ENCODE data around the gene TM7SF3. TPM values are rescaled to one million over a fixed set of nuclear protein-coding genes. Genes with fewer than 3 reads are reported as not detected.
"Not testable (repeated sequence)": the region's sequence is repeated elsewhere in the genome, so short reads cannot be mapped to it uniquely, and the experiment has no call there.

The TM7SF3 gene
- total RNA-seq, 1 experiment from 2014 or later, result 146 TPM

DNA sequence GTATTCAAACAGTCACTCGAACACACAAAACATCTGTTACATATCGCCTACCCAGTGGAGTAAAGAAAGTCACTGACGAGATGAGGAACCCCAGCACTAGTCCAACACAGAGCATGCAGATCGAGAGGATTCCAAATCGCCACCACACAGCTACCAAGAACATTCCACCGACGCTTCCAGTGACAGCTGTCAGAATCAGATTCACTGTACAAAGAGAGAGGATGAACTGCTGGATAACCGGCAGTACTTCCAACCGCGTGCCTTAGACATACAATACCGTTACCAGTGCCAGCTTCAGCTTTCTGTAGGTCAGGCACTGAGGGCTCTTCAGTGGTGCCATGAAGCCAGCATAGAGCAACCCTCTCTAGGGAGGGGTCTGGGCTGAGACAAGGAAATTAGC is 34.5 kb downstream of the TM7SF3 start:
- no peak for DNase-seq (ENCODE audit: low spot score)

DNA sequence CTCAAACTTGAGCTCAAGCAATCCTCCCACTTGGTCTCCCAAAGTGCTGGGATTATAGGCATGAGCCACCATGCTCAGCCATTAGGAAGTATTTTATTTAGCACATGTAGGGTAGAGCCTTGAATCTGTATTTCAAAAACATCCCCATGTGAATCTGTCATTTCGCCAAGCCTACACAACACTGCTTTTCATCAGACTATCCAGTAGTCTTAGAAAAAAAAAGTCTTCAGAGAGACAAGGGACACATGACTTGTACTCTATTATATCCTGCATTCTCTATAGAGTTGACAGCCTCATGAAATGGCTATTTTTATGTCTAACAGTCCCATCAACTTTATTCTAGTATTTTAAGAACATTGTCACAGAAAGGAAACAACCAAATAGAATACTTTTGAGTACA is 35.4 kb downstream of the TM7SF3 start:
- no peak for DNase-seq (ENCODE audit: low spot score)

DNA sequence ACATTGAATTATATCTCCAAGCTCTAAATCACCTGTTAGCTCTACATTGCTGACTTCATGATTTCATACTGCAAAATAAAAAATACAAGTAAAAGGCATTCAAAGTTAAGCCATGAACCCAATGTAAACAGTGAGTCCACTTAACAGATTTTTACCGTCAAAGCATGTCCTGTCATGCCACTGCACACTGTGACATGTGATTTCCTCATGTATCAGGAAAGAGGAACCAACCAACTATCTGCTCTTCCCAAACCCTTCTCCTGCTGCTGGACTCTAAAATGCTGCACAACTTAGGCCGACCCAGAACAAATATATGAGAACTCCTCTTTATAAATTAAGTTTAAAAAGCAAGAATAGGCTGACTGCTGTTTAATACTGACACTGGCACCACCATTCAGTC is 37.5 kb downstream of the TM7SF3 start:
- no peak for DNase-seq (ENCODE audit: low spot score)

DNA sequence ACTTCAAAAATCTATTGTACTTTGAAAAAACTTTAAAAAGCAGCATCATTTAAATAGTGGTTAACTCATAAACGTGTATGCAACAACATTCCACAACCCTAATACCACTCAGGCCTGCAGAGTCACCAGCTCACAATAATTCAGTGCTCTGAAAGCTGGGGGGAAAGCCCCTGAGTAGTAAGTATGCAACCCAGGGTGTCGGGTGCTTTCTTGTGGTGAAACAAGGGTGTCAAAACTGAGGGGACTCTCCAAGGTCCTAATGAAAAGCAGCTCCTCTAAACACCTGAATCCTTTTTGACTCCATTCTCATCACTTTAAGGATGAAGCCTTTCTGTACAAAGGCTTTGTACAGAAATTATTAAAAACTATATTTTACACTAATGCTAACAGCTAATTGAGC is 42.2 kb downstream of the TM7SF3 start:
- no peak for DNase-seq (ENCODE audit: low spot score)

DNA sequence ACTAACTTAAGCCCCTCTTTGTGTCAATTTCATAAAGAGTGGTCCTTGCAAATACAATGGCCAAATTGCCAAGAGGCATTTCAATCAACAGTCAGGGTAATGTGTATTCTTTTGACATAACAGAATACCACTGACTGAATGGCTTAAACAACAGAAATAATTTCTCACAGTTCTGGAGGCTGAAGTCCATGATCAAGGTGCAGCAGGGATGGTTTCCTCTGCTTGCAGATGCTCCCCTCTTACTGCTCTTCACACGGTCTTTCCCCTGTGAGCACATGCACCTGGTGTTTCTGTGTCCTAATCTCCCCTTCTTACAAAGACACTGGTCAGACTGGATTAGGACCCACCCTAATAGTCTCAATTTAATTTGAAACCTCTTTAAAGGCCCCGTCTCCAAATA is 44.0 kb downstream of the TM7SF3 start:
- no peak for DNase-seq (ENCODE audit: low spot score)

DNA sequence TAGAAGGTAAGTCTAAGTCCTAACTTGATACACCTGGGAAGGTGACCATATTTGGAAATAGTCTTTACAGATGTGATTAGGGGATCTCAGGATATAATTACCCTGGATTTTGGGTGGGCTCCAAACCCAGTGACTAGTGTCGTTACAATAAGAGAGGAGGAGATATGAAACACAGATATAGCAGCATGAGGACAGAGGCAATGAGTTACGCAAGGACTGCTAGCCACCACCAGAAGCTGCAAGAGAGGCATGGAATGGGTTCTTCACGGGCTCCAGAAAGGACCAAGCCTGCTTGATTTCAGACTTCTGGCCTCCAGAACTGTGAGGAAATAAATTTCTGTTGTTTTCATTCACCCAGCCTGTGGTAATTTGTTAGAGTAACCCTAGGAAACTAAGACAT is 47.3 kb downstream of the TM7SF3 start:
- DNase-seq (ENCODE audit: low spot score), result no peak

DNA sequence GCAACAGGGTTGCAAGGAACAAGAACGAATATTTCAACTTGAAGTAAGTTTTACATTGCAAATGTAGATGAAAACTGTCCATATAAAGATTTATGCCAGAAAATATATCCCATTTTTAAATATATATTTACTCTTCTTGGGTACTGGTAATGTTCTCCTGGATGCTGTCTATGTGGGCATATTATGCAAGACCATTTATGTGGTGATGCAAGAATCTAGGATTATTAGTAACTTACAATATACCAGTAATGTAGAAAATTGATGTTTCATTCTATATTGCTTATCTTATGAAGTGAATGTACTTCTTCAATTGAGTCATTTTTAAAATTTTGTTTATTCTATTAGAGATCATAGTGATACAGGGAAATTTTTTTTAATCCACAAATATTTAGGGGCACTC is 50.8 kb downstream of the TM7SF3 start:
- no peak for DNase-seq (ENCODE audit: low spot score)

DNA sequence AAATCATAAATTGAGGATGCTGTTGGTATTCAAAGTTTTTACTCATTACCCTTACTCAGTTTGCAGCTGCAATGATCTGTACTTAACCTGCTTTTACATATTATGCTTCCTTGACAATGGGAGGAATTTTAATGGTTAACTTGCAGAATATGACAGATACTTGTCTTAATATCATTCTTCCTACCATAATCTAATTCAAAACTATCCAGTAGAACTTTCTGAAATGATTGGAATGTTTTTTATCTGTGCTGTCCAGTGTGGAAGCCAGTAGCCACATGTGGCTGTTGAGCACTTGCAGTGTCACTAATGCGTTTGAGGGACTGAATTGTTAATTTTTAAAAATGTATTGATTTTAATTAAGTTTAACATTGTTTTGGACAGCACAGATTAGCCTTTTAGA is 52.4 kb downstream of the TM7SF3 start:
- DNase-seq (ENCODE audit: low spot score), result no peak

DNA sequence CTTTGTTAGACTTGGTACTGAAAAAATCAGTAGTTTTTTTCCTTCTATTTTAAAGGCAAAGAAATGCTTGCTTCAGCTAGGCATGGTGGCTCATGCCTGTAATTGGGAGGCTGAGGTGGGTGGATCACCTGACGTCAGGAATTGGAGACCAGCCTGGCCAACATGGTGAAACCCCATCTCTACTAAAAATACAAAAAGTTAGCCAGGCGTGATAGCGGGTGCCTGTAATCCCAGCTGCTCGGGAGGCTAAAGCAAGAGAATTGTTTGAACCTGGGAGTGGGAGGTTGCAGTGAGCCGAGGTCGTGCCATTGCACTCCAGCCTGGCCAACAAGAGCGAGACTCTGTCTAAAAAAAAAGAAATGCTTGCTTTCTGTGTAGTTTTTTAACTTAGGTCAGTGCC is 52.8 kb downstream of the TM7SF3 start:
- not testable (repeated sequence) for DNase-seq (ENCODE audit: low spot score)

DNA sequence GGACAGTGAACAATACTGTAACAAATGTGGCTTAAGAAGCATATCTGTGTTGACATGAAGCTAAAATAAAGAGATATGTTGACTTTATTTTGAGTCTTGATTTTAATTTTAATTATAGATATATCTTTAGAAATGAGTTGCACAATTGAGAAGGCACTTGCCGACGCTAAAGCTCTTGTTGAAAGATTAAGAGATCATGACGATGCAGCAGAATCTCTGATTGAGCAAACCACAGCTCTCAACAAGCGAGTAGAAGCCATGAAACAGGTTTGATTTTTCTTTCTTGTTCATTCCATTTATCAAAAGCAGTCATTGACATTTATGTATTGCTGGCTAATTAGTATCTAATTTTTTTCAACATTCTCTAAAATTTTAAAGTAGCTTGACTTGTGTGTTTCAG is 60.2 kb downstream of the TM7SF3 start:
- DNase-seq (ENCODE audit: low spot score), result no peak

DNA sequence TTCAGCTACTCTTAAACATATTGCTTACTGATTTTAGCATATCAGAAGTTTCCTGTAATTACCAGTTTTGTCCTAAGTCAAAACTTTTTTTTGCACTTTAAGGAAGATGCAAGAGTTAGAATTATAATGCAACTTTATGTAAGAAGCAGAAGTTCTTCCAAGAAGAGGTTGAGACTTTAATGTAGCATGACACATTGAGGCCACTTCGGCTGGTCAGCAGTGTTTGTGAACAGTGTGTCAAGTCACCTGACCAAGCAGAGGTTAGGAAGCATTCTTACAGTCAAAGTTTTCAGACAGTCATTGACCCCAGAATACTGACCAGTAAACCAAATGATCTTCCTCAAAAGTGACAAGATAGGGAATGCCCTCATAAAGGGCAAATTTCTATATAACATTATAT is 60.7 kb downstream of the TM7SF3 start:
- no peak for DNase-seq (ENCODE audit: low spot score)

DNA sequence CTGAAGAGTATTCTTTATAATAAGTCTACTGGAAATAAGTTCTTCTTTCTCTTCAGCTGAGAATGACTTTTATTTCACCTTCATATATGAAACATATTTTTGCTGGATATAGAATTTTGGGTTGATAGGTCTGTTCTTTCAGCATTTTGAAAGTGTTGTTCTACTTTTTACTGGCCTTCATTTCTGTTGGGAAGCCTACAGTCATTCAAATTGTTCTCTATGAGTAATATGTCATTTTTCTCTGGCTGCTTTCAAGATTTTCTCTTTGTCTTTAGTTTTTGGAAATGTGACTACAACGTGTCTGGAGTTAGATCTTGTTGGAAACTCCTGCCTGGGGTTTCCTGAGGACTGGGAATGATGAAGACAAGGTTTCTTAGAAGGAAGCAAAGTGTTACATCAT is 65.9 kb downstream of the TM7SF3 start:
- no peak for DNase-seq (ENCODE audit: low spot score)

DNA sequence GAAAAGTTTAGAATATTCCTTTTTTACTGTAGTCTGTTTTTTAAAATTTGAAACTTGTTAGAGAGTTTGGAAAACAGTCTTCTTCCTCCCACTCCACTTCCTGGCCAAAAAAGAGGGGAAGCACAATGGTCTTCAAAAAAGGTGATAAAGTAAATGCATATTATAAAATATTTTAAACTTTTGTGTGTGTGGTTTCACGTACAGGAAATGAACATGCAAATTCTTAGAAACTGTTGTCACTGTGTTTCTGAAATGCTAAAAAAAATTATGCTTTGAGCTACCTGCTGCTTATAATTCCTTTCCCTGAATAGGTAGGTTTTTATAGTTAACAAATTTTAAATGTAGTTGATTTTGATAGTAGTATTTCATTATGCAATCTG is 73.0 kb downstream of the TM7SF3 start:
- no peak for DNase-seq (ENCODE audit: low spot score)

DNA sequence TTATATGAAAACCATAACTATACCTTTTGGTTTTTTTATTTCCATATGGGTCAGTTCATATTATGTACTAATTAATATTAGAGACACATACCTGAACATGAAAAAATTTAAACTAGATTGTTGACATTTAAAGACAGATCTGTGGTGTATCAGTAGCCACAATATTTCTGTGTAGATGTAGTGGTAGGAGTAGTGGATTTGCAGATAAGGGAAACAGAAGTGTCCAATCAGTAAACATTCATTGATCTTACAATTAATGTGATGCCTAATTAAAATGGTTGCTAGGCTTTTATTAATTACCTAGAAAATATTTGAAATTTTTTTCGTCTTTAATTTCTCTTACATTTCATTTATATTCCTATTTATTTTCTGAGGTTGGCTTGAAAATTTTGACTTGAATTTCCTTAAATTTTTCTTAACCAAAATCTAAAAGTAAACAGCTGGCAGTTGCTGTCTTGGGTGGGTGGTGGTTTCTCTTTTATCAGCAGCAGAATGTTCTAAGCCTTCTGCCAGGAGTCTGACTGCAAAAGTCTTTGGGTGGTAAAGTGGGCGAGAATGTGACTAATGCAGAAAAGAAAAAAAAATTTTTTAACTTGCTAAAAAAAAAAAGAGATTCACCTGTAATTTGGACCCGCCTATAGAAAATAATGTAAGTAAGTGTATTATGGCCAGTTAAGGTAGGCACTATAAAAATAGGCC is 73.5 kb downstream of the TM7SF3 start:
- no peak for DNase-seq (ENCODE audit: low spot score)

DNA sequence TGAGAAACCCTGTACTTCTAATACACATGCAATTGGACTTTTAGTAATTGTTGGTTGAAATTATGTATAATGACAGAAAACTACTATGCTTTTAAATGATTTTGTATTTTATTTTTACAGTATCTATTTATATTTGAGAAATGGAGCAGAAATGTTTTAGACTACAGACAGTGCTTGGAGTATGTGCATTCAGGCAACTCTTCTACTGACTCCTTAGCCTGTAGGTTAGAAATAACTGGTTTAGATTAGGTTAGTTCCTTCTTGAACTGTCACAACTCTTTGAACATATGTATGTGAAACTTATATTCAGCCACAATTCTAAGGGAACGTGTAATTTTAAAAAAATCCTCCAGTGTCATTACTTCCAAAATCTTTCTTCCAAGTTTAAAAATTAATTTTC is 74.2 kb downstream of the TM7SF3 start:
- peak; percentile 17 for DNase-seq (ENCODE audit: low spot score)

DNA sequence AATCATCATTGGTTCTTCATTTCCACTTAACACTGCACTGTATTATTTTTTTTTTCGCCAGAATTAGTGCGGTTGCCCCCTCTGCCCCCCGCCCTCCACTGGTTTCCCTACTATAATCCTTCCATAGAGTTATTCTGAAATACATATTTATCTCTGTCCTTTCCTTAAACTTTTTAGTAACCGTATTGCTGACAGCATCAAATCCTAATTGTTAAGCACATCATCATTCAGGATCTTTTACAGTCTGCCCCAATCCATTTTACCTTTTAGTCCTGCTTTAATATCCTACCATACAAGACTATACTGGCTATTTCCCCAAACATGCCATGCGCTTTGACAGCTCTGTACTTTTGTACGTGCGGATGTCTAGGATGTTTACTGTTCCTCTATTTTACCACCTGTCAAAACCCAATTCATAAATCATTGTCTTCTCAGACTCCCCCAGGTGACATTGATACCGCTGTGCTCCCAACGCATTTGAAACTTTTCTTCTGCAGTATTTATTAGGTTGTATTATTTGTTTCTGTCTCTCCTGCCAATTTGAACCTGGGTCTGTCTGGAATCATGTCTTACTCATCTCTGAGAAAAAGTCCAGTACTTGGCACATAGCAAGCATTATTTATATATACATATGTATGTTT is 74.9 kb downstream of the TM7SF3 start:
- peak; percentile 37 for DNase-seq (ENCODE audit: low spot score)

DNA sequence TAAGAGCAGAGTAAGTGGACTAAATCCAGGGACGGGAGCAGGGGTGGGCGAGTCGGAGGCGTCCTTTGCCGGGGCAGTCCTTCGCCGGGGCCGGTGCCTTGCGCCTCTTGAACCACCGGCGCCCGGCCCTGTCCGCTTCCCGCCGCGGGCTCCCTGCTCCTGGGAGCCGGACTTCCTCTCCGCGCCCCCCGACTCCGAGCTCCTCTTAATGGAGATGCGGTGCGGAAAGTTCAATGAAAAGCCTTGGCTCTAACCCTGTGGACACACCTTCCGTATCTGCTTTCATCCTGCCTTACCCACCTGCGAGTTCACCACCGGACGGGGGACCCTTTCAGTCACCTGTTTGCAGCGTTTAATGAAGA is 75.5 kb downstream of the TM7SF3 start:
- DNase-seq (ENCODE audit: low spot score), result no peak

DNA sequence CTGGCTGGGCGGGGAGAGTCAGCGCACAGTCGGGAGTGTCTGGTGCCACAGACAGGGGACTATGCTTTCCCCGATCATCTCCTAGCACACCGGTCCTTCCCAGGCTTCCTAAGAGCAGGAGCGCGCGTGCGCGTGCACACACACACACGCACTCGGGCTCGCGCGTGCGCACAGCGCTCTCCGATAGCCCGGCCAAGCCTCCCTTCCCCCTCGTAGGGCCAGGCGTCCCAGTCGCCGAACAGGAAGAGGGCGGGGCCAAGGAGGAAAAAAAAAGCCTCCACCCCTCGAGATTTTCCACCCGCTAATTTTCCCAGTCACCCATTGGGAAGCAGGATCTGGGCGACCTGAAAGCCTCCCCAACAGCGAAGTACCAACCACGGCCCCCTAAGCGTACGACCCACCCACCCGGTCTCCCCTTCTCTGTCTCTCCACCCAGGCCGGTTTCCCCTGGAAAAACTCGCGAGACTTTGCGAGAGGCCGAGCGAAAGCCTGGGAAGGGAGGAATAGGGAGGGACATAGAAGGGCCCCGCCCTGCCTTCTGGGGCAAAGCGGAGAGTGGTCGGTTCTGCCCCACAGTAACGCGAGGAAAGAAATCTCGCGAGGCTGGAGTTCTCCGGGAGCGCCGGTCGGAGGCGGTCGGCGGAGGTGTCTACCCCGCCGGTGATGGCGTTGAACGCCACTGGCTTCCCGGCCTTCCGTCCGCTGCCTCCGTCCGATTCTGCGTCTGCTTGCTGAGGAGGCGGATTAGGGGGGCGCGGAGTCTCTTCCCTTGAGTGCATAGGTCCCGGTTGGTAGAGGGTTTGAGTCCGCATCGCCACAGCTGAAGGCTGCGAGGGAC is 76.1 kb downstream of the TM7SF3 start, which contains the start of the genes FGFR1OP2 and INTS13:
TSS of gene FGFR1OP2 (plus strand) at position 608 of the 838 bp plus-strand sequence. CDS start 15,689 bp downstream, outside the sequence.
TSS of gene INTS13 (minus strand) at position 119 of the 838 bp plus-strand sequence. CDS start 1,178 bp downstream, outside the sequence.
- DNase-seq (ENCODE audit: low spot score), result peak; percentile 100

DNA sequence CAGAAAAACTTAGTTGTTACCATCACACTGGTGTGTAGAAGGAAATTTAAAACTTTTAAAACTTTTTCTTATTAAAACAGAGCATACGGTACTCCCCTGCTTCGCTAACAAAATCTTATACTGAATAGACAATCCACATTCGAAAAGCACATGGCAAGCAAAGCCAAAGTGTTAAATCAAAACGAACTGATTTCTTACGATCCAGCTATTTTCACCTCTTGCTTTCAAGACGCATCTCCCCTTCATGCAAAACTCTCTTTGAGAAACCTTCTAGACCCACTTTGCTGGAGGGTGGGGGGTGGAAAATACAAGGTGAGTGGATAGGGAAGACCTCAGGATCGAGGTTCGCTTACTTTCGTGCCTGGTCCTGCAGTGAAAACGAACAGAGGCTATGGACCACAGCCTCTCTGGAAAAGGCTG is 76.7 kb downstream of the TM7SF3 start:
- DNase-seq (ENCODE audit: low spot score), result no peak

DNA sequence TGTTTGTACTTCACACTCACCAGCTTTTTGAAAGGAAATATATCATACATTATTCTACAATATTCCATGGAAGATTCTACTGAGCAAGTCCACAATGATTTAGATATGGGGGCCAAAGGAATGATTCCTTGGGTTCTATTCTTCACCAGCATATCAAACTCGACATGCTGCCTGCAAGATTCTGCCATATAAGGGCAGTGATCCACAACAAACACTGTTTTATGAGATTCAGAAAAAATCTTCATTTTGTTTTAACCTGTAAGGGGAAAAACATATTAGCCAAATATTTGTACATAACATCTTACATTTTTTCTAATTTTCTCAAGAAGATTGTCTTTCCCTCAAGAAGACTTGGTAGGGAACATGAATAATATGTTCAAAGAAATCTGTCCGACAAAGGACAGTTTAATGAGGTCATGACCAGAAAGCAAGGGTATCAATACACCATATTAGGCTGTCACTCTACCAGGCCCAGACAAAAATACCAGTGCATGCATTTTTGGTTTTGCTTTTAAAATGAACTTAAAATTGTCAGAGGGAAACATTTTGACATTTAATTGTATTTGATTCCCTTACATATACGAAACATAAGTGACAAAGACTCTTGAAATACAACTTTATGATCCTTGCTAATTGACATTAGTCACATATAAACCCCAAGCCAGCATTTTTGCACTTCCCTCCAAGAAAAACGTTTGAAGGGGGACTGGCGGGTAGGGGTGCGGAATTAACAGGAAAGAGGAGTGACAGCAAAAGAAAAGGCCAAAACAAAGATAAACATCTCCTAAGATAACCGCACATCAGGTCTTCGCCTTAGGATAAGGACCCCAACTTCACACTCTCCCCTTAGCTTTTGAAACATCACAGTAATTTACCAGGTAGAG is 77.4 kb downstream of the TM7SF3 start:
- peak; percentile 22 for DNase-seq (ENCODE audit: low spot score)

DNA sequence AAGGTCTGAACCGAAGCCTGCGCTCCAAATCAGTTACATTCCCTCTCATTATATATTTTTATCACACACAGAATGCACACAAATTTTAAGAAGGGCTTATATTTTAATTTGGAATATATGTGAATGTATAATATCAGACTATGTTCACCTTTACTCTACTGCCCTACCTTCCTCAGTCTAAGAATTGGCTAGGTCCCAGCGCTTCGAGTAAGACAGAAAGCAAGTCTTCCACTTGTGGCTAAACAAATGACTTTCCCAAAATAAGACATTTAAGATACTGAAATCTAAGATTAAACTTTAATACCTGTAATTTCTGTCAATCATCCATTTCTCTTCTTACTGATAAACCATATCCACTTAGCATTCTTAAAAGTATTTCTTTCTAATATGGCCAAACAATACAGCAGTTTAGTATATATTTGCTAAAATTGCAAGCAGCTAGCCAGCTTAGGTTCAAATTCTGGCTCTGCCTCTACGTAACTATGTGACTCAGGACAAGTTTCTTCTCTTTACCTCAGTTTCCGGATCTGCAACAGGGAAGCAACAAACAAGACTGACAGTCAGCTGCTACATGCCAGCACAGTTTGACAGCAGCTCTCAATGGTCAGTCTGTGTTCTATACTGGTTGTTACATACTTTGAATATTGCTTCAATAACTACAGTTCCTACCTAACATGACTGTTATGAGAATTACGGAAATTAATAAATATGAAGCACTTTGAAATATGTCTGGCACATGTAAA is 78.4 kb downstream of the TM7SF3 start:
- no peak for DNase-seq (ENCODE audit: low spot score)
